HG02678 (cell line): ENCODE results near the gene VAPA.
A peak's percentile ranks its signal among the peaks of the same experiment; 100 is the strongest.

ENCODE experiments used
- ATAC-seq: cut with Tn5 transposase; IDR thresholded peaks from one replicate; pipeline ENCODE4 v1.9.1; 2021; ENCODE audit warnings: mild to moderate bottlenecking, moderate library complexity; ENCODE audit not compliant: unreplicated experiment

VAPA gene, protein sequence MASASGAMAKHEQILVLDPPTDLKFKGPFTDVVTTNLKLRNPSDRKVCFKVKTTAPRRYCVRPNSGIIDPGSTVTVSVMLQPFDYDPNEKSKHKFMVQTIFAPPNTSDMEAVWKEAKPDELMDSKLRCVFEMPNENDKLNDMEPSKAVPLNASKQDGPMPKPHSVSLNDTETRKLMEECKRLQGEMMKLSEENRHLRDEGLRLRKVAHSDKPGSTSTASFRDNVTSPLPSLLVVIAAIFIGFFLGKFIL

DNA sequence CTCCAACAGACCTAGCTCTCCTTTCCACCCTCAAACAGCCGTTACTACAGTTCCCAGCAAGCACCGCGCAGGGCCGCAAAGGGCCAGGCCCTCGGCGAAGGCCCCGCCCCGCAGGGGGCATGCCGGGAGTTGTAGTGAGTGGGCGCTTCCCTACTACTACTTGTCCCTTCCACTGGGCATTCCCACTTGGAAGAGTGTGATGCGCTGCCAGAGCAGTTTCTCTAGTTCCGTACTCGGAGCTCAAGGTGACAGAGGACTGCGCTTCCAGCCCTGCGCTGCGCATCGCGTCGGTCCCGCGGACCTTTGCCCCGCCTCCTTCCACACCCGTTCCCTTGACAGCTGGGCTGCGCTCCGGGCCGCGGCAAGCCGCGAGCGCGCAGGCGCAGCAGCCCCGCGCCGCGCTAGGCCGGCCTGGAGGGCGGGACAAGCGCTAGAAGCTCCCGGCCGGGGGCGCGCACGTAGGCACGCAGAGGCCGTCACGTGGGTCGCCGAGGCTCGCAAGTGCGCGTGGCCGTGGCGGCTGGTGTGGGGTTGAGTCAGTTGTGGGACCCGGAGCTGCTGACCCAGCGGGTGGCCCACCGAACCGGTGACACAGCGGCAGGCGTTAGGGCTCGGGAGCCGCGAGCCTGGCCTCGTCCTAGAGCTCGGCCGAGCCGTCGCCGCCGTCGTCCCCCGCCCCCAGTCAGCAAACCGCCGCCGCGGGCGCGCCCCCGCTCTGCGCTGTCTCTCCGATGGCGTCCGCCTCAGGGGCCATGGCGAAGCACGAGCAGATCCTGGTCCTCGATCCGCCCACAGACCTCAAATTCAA is at the start of gene VAPA:
VAPA (plus strand) TSS at position 491 of the 808 bp plus-strand sequence; CDS start at position 732, 241 bp downstream.
- peak; percentile 83 for ATAC-seq

DNA sequence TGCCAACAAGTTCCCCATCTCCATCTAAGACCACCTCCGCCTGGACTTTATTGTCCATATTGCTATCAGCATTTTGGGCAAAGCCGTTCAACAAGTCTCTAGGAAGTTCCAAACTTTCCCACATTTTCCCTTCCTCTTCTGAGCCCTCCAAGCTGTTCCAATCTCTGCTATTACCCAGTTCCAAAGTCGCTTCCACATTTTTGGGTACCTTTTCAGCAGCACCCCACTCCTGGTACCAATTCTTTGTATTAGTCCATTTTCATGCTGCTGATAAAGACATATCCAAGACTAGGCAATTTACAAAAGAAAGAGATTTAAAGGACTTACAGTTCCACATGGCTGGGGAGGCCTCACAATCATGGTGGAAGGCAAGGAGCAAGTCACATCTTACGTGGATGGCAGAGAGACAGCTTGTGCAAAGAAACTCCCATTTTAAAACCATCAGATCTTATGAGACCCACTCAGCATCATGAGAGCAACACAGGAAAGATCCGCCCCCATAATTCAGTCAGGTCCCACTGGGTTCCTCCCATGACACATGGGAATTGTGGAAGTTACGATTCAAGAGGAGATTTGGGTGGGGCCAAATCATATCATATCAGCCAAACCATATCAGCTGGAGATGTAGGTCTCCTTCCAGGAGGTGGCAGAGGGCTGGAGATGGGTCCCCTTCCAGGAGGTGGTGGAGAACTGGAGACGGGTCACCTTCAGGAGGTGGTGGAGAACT is 47.9 kb upstream of the VAPA start:
- no peak for ATAC-seq

DNA sequence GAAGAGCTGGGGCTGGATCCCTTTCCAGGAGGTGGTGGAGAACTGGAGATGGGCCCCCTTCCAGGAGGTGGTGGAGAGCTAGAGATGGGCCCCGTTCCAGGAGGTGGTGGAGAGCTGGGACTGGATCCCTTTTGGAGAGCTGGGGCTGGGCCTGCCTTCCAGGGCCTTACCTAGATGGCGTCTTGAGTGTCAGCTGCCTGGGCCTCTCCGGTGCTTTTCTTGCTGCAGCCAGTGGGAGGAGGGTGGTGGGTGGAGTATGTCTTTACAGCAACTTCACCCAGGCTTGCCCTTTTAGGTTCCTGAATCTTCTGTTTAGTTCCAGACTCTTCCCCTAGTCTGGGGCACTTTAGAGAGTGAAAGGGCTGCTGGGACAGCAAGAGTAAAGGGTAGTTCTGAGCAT is 47.2 kb upstream of the VAPA start:
- no peak for ATAC-seq

DNA sequence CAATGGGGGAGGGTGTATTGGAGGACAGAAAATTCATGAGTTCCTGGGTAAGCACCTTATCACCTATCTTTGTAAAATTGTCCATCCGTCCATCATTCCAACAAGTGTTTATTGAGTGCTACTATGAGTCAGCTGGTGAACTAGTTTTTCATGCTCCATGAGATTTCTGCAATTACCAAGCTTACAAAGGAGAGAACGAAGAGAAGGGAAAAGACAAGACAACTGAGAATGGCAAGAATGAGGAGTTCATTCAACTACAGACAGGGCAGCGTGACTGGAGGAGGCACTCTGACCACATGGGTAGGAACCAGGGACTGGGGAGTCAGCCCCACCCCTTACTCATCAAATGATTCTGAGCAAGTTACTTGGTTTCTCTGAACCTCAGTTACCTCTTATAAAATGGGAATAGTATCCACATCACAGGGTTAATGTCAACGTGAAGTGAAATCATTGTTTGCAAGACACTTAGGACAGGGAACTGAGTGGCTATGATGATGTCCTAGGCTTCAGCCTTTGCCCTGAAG is 46.7 kb upstream of the VAPA start:
- no peak for ATAC-seq

DNA sequence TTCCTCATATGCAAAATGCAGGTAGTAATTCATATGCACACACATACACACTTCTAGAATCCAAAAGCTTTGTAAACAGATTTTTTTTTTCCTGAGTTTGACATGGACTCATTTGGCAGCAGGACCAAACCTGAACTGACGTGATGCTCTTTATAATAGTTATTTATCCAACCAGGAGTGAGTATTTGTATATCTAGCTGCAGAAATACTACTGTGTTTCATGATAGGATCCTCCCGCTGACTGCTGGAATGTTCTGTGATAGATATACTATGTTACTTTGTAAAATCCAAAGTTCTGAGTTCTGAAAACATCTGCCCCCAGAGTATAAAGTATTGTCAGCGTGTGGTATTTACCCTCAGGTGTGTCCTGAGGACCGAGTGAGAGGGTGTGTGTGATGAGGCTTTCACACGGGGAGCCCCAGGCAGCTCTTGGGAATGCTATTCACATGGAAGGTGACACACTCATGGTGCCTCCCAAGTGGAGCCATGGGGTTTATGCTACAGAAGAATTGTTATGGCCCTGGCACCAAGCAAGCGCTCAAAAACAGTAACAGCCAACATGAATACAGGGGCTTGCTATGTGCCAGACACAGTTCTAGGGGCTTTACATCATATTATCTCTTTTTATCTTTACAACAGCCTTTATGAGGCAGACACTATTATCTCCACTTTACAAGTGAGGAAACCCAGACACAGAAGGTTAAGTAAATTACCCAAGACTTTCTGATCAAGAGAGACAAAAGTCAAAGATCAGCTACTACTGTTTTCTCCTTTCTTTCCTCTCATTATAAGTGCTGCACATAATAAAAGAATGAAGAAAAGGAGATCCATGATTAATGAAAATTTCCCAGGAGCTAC is 44.7 kb upstream of the VAPA start:
- no peak for ATAC-seq

DNA sequence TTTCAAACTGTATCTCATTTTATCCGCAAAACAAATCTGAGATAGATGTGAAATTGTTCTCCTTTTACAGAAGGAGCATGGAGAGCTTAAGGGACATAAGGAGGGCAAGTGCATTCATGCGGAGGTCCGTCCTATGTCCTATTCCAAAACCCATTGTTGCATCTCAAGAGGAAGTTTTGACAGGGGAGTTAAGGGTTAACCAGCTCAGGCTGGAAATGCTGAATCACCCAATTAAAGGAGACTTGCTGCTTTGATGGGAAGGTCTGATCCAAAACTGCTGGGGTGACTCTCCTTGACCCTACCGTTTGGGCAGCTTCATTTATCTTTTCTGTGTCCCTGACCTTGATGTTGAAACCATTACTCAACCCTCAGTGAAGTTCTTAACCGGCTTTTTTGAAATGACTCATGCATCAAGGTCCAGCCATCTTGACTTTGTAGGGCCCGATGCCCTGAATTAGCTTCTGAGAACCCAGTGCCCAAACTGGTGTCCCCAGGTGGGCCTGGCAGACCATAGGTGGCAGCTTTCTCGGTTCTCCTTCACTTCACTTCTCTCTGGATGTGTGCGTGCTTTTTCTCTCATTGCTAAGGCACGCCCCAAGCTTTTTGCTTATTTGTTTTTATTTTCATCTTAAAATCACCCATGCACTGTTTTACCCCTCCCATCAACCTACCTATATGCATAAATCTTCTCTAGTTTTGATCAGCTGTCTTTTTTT is 43.9 kb upstream of the VAPA start:
- no peak for ATAC-seq

DNA sequence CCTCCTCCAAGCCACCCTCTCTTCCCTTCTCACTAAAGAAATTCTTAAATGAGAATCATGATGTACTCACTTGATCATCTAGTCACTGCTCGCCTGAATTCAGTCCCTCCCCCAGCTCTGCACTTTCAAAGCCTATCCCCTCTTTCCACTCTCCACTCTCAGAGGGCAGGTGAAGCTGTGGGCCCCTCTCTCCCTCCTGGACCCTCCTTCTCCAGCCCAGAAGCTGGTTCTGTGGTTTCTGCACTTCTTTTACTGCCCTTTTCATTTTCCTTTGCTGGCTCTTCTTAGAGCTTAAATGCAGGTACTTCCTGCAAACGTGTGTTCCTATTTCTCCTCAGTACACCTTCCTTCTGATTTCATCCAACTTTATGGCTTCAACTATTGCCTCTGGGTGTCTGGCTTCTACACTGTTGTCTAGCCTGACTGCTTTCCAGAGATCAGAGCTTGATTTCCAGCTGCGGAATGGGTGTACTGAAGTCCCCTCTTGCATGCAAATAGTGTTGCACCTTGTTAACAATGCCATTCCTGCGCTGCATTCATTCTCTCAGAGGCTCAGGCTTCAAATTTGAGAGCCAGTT is 43.3 kb upstream of the VAPA start:
- no peak for ATAC-seq

DNA sequence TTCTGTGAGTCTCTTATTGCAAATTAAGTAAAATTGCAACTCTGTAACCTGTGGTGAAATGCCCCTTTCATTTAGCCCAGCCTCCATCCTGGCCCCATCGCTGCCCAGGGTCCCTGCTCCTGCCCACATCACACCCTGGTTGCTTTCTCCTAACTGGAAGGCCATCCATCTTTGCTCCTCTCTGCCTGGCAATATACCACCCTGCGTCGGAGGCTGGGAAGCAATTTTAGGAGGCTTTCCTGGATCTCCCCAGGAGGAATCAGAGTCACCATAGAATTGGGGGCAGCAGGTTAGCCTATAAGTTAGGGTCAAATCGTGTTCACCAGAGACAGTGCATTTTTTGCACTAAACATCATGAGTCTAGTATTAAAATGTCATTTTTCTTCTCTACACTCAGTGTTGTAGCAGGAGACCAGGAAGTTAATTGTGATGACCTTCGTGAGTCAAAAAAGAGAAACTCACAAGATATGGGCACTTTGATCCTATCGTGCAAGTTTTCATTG is 42.5 kb upstream of the VAPA start:
- no peak for ATAC-seq

DNA sequence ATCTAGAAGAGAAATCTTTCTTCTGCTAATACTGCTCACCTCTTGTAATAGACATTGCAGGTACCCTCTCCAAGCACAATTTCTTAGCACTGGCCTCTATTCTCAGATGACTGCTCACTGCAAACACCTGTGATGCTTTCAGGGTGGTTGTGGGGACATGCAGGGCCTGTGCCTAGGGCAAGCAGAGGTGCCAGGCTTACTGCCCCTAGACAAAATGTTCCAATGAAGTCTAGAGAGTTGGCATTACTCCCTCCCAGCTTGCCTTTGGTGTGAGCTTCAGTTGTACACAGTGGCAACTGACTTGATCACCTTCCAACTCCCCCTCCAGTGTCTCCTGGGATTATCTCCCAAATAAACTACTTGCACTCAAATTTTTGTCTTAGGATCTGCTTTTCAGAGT is 41.0 kb upstream of the VAPA start:
- ATAC-seq, result no peak

DNA sequence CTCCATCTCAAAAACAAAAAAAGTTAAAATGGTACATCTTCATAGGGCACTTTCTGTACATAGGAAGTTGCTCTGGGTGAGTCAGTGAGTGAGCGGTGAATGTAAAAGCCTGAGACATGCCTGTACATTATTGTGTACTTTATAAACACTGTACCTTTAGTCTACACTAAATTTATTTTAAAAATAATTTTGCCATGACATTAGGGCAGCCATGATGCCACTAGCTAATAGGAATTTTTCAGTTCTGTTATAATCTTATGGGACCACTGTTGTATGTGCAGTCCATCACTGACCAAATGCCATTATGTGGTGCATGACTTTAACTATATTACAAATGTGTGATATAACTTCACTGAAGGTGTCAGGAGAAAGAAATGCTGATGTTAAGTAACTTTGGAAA is 39.1 kb upstream of the VAPA start:
- ATAC-seq, result no peak

DNA sequence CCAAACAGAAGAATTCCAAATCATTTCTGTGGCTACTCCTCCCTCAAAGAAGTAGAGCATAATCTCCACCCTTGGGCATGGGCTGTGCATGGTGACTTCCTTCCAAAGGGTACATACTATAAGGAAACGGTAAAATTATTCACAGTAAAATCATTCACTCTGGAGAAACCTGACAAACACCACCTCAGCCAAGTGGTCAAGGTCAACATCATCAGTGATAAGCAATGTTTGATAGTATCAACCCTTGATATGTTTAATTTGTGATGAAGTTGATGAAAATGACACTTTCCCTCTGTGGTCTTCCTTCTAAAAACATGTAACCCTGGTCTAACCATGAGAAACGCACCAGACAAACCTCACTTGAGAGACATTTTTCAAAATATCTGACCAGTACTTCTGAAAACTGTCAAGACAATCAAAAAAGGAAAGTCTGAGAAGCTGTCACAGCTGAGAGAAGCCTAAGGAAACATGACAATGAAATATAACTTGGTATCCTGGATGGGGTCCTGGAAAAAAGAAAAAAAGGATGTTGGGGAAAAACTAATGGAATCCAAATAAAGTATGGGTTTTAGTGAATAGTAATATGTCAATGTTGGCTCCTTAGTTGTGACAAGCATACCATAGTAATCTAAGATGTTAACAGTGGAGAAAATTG is 37.5 kb upstream of the VAPA start:
- no peak for ATAC-seq

DNA sequence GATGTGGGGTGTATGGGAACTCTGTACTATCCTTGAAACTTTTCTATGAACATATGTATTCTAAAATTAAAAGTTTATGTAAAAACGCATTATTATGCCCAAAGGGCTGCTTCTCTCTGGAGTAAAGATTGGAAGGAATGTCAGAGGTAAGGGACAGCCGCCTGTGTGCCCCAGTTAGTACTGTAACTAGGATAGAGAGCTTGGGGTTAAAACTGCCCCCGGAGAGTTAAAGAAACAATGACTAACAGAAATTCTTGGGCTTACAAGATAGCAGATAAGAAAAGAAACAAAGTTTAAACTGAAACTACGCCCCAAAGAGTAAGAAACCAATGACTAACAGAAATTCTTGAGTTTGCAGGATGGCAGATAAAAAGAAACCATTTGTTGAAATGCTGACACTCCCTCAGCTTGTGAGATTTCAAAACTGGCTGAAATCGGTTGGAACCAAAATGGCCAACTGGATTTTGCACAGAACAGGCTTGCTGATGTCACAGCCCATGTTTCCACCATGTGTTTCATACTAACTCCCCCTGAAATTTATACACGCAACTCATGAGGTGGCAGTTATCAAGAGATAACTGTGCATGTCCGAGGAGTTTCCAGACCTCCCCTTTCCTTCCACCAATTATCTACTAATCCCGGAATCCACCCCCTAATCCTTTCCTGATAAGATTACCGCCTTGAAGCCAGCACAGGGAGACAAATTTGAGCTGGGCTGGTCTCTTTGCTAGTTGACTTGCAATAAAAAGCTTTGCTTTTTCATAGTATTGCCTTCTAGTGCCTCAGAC is 36.8 kb upstream of the VAPA start:
- no peak for ATAC-seq

DNA sequence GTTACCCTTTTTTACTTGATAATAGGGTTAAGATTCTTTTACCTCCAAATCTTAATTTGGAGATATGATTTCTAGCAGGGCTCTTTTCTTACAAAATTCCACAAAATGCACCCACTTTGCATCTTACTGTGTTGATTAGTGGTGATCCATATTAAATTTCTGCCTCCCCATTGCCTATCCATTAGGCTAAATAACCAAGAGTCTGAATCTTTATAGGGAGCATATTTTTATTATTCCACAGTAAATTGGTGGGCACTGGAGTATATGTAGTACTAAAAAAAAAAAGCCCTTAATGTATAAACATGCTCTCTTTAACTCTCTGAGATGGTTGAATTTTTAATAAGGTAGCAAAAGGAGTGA is 36.2 kb upstream of the VAPA start:
- no peak for ATAC-seq

DNA sequence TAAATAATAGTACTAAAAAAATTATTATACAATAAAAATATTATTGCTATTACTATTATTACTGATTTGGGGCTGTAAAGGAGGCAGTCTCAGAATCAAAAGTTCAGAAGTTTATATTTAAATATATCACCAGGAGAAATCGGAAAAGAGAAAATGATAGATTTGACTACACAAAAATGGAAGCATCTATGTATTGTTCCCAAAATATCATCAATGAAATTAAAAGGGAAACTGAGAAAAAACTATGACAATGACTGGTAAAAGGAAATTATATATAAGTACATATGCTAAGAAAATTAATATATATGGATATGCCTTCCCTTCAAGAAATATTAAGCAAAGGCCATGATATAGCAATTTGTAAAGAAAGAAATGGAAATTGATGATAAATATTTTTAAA is 35.7 kb upstream of the VAPA start:
- no peak for ATAC-seq

DNA sequence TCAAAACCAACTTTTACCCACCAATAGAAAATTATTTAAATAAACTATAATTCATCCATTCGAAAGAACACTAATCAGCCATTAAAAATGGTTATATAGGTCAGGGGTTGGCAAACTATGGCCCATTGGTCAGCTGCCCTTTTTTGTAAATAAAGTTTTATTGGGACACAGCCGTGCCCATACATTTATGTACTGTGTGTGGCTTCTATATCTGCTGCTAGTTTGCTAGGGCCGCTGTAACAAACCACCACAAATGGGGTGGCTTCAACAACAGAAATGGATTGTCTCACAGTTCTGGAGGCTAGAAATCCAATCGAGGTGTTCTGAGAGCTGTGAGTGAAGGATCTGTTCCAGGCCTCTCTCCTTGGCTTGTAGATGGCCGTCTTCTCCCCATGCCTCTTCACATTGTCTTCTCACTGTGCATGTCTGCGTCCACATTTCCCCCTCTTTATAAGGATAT is 35.0 kb upstream of the VAPA start:
- ATAC-seq, result no peak

DNA sequence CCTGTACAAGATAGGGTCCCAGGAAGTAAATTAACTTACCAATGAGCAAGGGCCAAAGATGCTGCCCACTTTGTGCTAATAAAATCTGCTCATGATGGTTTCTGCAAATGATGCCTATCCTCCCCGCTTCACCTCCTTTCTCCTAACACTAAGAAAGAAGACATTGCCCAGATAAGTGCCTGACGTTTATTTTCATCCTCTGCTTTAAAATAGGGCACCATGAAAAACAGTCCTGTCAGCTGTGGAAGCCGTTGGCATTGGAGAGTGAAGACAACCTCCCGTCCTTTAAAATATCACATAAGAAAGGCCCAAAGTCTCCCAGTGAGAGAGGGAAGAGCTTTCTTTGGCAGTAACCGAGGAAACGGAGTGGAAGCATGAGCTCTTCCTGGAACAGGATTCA is 29.7 kb upstream of the VAPA start:
- ATAC-seq, result no peak

DNA sequence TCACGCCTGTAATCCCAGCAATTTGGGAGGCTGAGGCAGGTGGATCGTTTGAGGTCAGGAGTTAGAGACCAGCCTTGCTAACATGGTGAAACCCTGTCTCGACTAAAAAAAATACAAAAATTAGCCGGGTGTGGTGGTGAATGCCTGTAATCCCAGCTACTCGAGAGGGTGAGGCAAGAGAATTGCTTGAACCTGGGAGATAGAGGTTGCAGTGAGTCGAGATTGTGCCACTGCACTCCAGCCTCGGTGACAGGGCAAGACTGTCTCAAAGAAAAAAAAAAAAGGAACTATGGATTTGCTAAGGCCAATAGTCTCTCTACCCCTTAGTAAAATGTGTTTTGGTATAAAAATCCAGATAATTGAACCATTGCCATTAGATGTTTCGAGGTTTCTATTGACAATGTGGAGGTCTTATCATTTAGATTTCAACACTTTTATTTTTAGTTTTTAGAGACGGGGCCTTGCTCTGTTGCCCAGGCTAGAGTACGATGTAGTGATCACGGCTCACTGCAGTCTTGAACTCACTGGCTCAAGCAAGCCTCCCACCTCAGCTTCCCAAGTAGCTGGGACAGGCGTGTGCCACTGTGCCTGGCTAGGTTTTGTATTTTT is 29.2 kb upstream of the VAPA start:
- ATAC-seq, result no peak
